H9 (cell line): ENCODE measurements around the gene NCOA6. TPM values are rescaled to one million over a fixed set of nuclear protein-coding genes. Genes with fewer than 3 reads are reported as not detected.

Experiments
- DNase-seq: peaks from one replicate; pipeline ENCODE4 v3.0.0-alpha.2; 2017
- H2AFZ ChIP-seq: one replicate; pipeline ENCODE4 v1.6.1; 2013; ENCODE audit warnings: mild to moderate bottlenecking, low read length, control low read depth, moderate library complexity
- H2AK5ac ChIP-seq: 2 replicates; pipeline ENCODE4 v1.6.1; 2013; ENCODE audit warnings: low read length, control low read depth, mixed read lengths; ENCODE audit not compliant: insufficient read length
- H2BK120ac ChIP-seq: one replicate; pipeline ENCODE4 v1.6.1; 2013; ENCODE audit warnings: low read depth, mild to moderate bottlenecking, low read length, control low read depth, inconsistent platforms; ENCODE audit not compliant: poor library complexity, severe bottlenecking
- H2BK12ac ChIP-seq: 2 replicates; pipeline ENCODE4 v1.6.1; 2013; ENCODE audit warnings: low read length, control low read depth, mixed read lengths, low read depth; ENCODE audit not compliant: insufficient read length
- H2BK15ac ChIP-seq: 2 replicates; pipeline ENCODE4 v1.6.1; 2013; ENCODE audit warnings: low read depth, low read length, control low read depth
- H2BK20ac ChIP-seq: one replicate; pipeline ENCODE4 v1.6.1; 2013; ENCODE audit warnings: low read depth, mild to moderate bottlenecking, low read length, control low read depth, inconsistent platforms; ENCODE audit not compliant: poor library complexity, severe bottlenecking
- H2BK5ac ChIP-seq: 2 replicates; pipeline ENCODE4 v1.6.1; 2013; ENCODE audit warnings: low read length, control low read depth, mixed read lengths; ENCODE audit not compliant: insufficient read length
- H3K14ac ChIP-seq: 2 replicates; pipeline ENCODE4 v1.6.1; 2013; ENCODE audit warnings: low read length, control low read depth; ENCODE audit not compliant: insufficient read depth
- H3K18ac ChIP-seq: 2 replicates; pipeline ENCODE4 v1.6.1; 2013; ENCODE audit warnings: low read depth, mild to moderate bottlenecking, mixed read lengths, low read length, control low read depth; ENCODE audit not compliant: insufficient read length
- H3K23ac ChIP-seq: 2 replicates; pipeline ENCODE4 v1.6.1; 2013; ENCODE audit warnings: low read length, control low read depth, mixed read lengths, low read depth; ENCODE audit not compliant: insufficient read length
- H3K23me2 ChIP-seq: 2 replicates; pipeline ENCODE4 v1.6.1; 2013; ENCODE audit warnings: low read depth, mild to moderate bottlenecking, mixed read lengths, low read length, control low read depth; ENCODE audit not compliant: insufficient read length, poor library complexity, severe bottlenecking
- H3K27ac ChIP-seq: 2 replicates; pipeline ENCODE4 v1.5.1; 2013; ENCODE audit warnings: low read length, control low read depth, mixed read lengths, low read depth; ENCODE audit not compliant: insufficient read length
- H3K27me3 ChIP-seq: 2 replicates; pipeline ENCODE4 v1.6.1; 2013; ENCODE audit warnings: low read length, control low read depth, inconsistent platforms; ENCODE audit not compliant: insufficient read depth
- H3K4ac ChIP-seq: 2 replicates; pipeline ENCODE4 v1.6.1; 2013; ENCODE audit warnings: low read depth, mild to moderate bottlenecking, control low read depth, inconsistent platforms, low read length, moderate library complexity
- H3K4me1 ChIP-seq: 2 replicates; pipeline ENCODE4 v1.6.1; 2013; ENCODE audit warnings: low read length, control low read depth, inconsistent platforms; ENCODE audit not compliant: insufficient read depth
- H3K4me2 ChIP-seq: 2 replicates; pipeline ENCODE4 v1.6.1; 2013; ENCODE audit warnings: low read length, control low read depth, mixed read lengths; ENCODE audit not compliant: insufficient read length, insufficient read depth
- H3K56ac ChIP-seq: 2 replicates; pipeline ENCODE4 v1.6.1; 2013; ENCODE audit warnings: low read depth, mild to moderate bottlenecking, mixed read lengths, low read length, control low read depth; ENCODE audit not compliant: insufficient read length
- H3K79me1 ChIP-seq: 2 replicates; pipeline ENCODE4 v1.6.1; 2013; ENCODE audit warnings: low read depth, mild to moderate bottlenecking, moderate library complexity, low read length, control low read depth, inconsistent platforms; ENCODE audit not compliant: insufficient read depth, poor library complexity, severe bottlenecking
- H3K79me2 ChIP-seq: 2 replicates; pipeline ENCODE4 v1.6.1; 2013; ENCODE audit warnings: low read length, control low read depth, inconsistent platforms; ENCODE audit not compliant: insufficient read depth
- H3K9ac ChIP-seq: 2 replicates; pipeline ENCODE4 v1.6.1; 2013; ENCODE audit warnings: low read length, control low read depth, mixed read lengths; ENCODE audit not compliant: insufficient read length; ENCODE audit errors: extremely low read depth
- H3K9me3 ChIP-seq: one replicate; pipeline ENCODE4 v1.6.1; 2013; ENCODE audit warnings: low read depth, low read length, inconsistent platforms; ENCODE audit not compliant: control insufficient read depth
- H3T11ph ChIP-seq: one replicate; pipeline ENCODE4 v1.6.1; 2013; ENCODE audit warnings: mild to moderate bottlenecking, low read length, control low read depth, inconsistent platforms
- H4K20me1 ChIP-seq: one replicate; pipeline ENCODE4 v1.6.1; 2013; ENCODE audit not compliant: control insufficient read depth, insufficient read length, insufficient read depth
- H4K5ac ChIP-seq: 2 replicates; pipeline ENCODE4 v1.6.1; 2013; ENCODE audit warnings: low read depth, mild to moderate bottlenecking, mixed read lengths, low read length, control low read depth; ENCODE audit not compliant: insufficient read length
- H4K8ac ChIP-seq: replicated peaks from 2 replicates; pipeline ENCODE4 v1.6.1; 2013; ENCODE audit warnings: low read length, control low read depth, mixed read lengths, low read depth; ENCODE audit not compliant: insufficient read length
- H4K91ac ChIP-seq: 2 replicates; pipeline ENCODE4 v1.6.1; 2013; ENCODE audit warnings: low read depth, mild to moderate bottlenecking, moderate library complexity, mixed read lengths, low read length, control low read depth; ENCODE audit not compliant: insufficient read length
- H3K27ac Mint-ChIP-seq, 3 experiments: 2 replicates in 2 of 3; 3 replicates in 1 of 3; pipeline ENCODE4 v1.8.0; 2020 to 2021; ENCODE audit warnings: mixed read lengths in 3 of 3, mild to moderate bottlenecking in 1 of 3, moderate library complexity in 1 of 3
- H3K27me3 Mint-ChIP-seq: 2 replicates; pipeline ENCODE4 v1.8.0; 2021; ENCODE audit warnings: low read depth, mild to moderate bottlenecking, moderate library complexity, mixed read lengths
- H3K36me3 Mint-ChIP-seq, 3 experiments: 2 replicates in 2 of 3; 3 replicates in 1 of 3; pipeline ENCODE4 v1.8.0; 2020 to 2021; ENCODE audit warnings: low read depth in 3 of 3, mixed read lengths in 3 of 3; ENCODE audit not compliant: insufficient read depth in 1 of 3
- H3K4me1 Mint-ChIP-seq, 2 experiments: 2 replicates each; pipeline ENCODE4 v1.8.0; 2020; ENCODE audit warnings: mixed read lengths in 2 of 2
- H3K4me3 Mint-ChIP-seq, 2 experiments: 2 replicates in 1 of 2; 3 replicates in 1 of 2; pipeline ENCODE4 v1.8.0; 2020 to 2021; ENCODE audit warnings: mild to moderate bottlenecking in 2 of 2, mixed read lengths in 2 of 2, moderate library complexity in 1 of 2
- H3K9me3 Mint-ChIP-seq, 2 experiments: 2 replicates in 1 of 2; 3 replicates in 1 of 2; pipeline ENCODE4 v1.8.0; 2020; ENCODE audit warnings: mild to moderate bottlenecking in 2 of 2, mixed read lengths in 2 of 2, moderate library complexity in 1 of 2
- CTCF ChIP-seq: fragments of 200-600 bp; sonication (generic); conservative IDR thresholded peaks from 3 replicates; pipeline ENCODE4 v1.8.0; 2021; ENCODE audit warnings: antibody characterized with exemption, mild to moderate bottlenecking
- WGBS: extraction: QIAGEN DNeasy Blood & Tissue Kit; methylation state at CpG from one replicate; pipeline ENCODE4 v1.1.7; 2013; ENCODE audit warnings: missing lambda C conversion rate, low lambda C conversion rate, mixed read lengths; ENCODE audit not compliant: insufficient read length; ENCODE audit errors: extremely low coverage; 5-methylcytosine and 5-hydroxymethylcytosine counted together
- total RNA-seq: library from RNA; stranded (reverse); gene quantifications from 2 replicates; pipeline ENCODE4 v1.2.1, GENCODE V29; 2021

NCOA6 gene
- total RNA-seq, 1 experiment from 2014 or later, result 23.9 TPM

GRCh38 chr20:34843421-34843820 lies 18.0 kb upstream of the NCOA6 start:
- H3K4me2 ChIP-seq, result no peak overlapping the region
- Mint-ChIP-seq H3K27ac (no peak overlapping the region), H3K36me3 (peaks cover 0 to 4% (median 3%) of the 10 kb centered on the region in 3 experiments; a peak in 4 of 7 replicates), H3K27me3 (peaks cover 6% of the 10 kb centered on the region), H3K4me1 (no peaks in the 10 kb centered on the region), H3K4me3 (no peak overlapping the region), H3K9me3 (no peaks in the 10 kb centered on the region)
- no peak overlapping the region for H2AK5ac ChIP-seq
- no peak overlapping the region for H3K27ac ChIP-seq
- H3K4me1 ChIP-seq, result no peaks in the 10 kb centered on the region
- H2BK5ac ChIP-seq, result no peak overlapping the region
- H4K5ac ChIP-seq, result no peak overlapping the region
- no peak overlapping the region for H3K18ac ChIP-seq
- no peak overlapping the region for H3K9ac ChIP-seq
- no peak overlapping the region for H2BK12ac ChIP-seq
- H3K27me3 ChIP-seq, result no peaks in the 10 kb centered on the region
- no peak overlapping the region for H2BK120ac ChIP-seq
- no peak overlapping the region for H2BK20ac ChIP-seq
- H3K14ac ChIP-seq, result no peak overlapping the region
- DNase-seq, result no peak
- no peak overlapping the region for H2AFZ ChIP-seq
- no peaks in the 10 kb centered on the region for H4K20me1 ChIP-seq
- H3K23me2 ChIP-seq, result no peaks in the 10 kb centered on the region
- H2BK15ac ChIP-seq, result no peak overlapping the region
- H3T11ph ChIP-seq, result no peak overlapping the region
- no CpG with 5 or more reads among the region's 2 CpGs for WGBS
- H3K23ac ChIP-seq, result no peak overlapping the region
- H3K9me3 ChIP-seq, result no peaks in the 10 kb centered on the region
- H3K56ac ChIP-seq, result no peak overlapping the region
- TF ChIP-seq CTCF, result no peak
- no peak overlapping the region for H4K91ac ChIP-seq
- no peak overlapping the region for H3K4ac ChIP-seq
- H3K79me2 ChIP-seq, result no peaks in the 10 kb centered on the region
- H4K8ac ChIP-seq, result no peak overlapping the region
- H3K79me1 ChIP-seq, result no peaks in the 10 kb centered on the region
